CD4-positive, alpha-beta T cell (primary cell): Measurements from ENCODE around the gene NDUFB5. TPM values are rescaled to one million over a fixed set of nuclear protein-coding genes. Genes with fewer than 3 reads are reported as not detected.

Experiments
- ATAC-seq: fragments of 200-7000 bp; cut with Tn5 transposase; one replicate; pipeline ENCODE4 v1.10.0; 2022; ENCODE audit warnings: mild to moderate bottlenecking; ENCODE audit not compliant: poor library complexity
- CTCF ChIA-PET: fragments of 350-600 bp; sonication (Branson Sonifier 250); formaldehyde crosslinking; loops from one replicate; lab custom pipeline; 2021; ENCODE audit warnings: antibody characterized with exemption, inconsistent platforms; lab: Charles Lee
- POLR2A ChIA-PET: fragments of 350-600 bp; sonication (Branson Sonifier 250); formaldehyde crosslinking; loops from one replicate; lab custom pipeline; 2021; ENCODE audit warnings: antibody characterized with exemption, inconsistent platforms; lab: Charles Lee
- DNase-seq, 14 experiments: peaks; one replicate each; pipeline ENCODE4 v3.0.0-alpha.2; 2013 to 2020; ENCODE audit warnings: mixed read lengths in 2 of 14
- H3K27ac ChIP-seq, 2 donors: one replicate each; pipeline versions ENCODE4 v1.5.1 to v1.7.0; 2013; ENCODE audit warnings: low read length in 2 of 2, low read depth in 1 of 2, mild to moderate bottlenecking in 1 of 2
- H3K27me3 ChIP-seq, 2 experiments: 1 replicate in 1 of 2; 2 replicates in 1 of 2; pipeline versions ENCODE4 v1.6.1 to v1.7.0; 2013; ENCODE audit warnings: low read length in 2 of 2, control low read depth in 1 of 2, mild to moderate bottlenecking in 1 of 2, moderate library complexity in 1 of 2; ENCODE audit not compliant: insufficient read depth in 2 of 2, control insufficient read depth in 1 of 2
- H3K36me3 ChIP-seq: one replicate; pipeline ENCODE4 v1.6.1; 2013; ENCODE audit warnings: low read length, control low read depth; ENCODE audit not compliant: insufficient read depth
- H3K4me1 ChIP-seq: one replicate; pipeline ENCODE4 v1.6.1; 2013; ENCODE audit warnings: low read length, control low read depth; ENCODE audit not compliant: insufficient read depth
- H3K4me3 ChIP-seq: one replicate; pipeline ENCODE4 v1.5.1; 2013; ENCODE audit warnings: mild to moderate bottlenecking, low read length, moderate library complexity
- H3K9me3 ChIP-seq, 2 experiments: 1 replicate in 1 of 2; 2 replicates in 1 of 2; pipeline versions ENCODE4 v1.6.1 to v1.7.0; 2013; ENCODE audit warnings: low read length in 2 of 2, mild to moderate bottlenecking in 2 of 2, control low read depth in 1 of 2, moderate library complexity in 1 of 2; ENCODE audit not compliant: control insufficient read depth in 1 of 2, insufficient read depth in 1 of 2
- H3K27ac Mint-ChIP-seq: one replicate; pipeline ENCODE4 v1.8.0; 2020; ENCODE audit warnings: mixed read lengths
- H3K27me3 Mint-ChIP-seq: one replicate; pipeline ENCODE4 v1.8.0; 2021; ENCODE audit warnings: mixed read lengths
- H3K36me3 Mint-ChIP-seq: one replicate; pipeline ENCODE4 v1.8.0; 2021; ENCODE audit warnings: low read depth, mixed read lengths
- H3K4me1 Mint-ChIP-seq: one replicate; pipeline ENCODE4 v1.8.0; 2021; ENCODE audit warnings: low read depth, mixed read lengths
- H3K4me3 Mint-ChIP-seq: one replicate; pipeline ENCODE4 v1.8.0; 2020; ENCODE audit warnings: mild to moderate bottlenecking, mixed read lengths
- H3K9me3 Mint-ChIP-seq: one replicate; pipeline ENCODE4 v1.8.0; 2020; ENCODE audit warnings: mixed read lengths
- intact Hi-C, 2 experiments: fragments of 100-400 bp; cut with DNase I in 1 of 2; cut with micrococcal nuclease in 1 of 2; formaldehyde crosslinking; loops; one replicate each; pipeline versions ENCODE4 v1.15.1 to v1.9.0; 2023 to 2025; cut with DNase I, micrococcal nuclease
- total RNA-seq, 174 experiments: library from RNA in 2 of 174; stranded (reverse) in 2 of 174; gene quantifications; one replicate each; pipeline ENCODE4 v1.2.3 and lab custom pipeline; 2021 to 2026
- TF ChIP-seq, protein P1 (sequence below): fragments of 200-600 bp; IDR thresholded peaks from one replicate; pipeline ENCODE4 v1.8.0; 2022; ENCODE audit warnings: antibody characterized with exemption, mild to moderate bottlenecking

Gene NDUFB5
- total RNA-seq, 2 experiments from 2014 or later = 20.3 to 24.2 TPM

DNA sequence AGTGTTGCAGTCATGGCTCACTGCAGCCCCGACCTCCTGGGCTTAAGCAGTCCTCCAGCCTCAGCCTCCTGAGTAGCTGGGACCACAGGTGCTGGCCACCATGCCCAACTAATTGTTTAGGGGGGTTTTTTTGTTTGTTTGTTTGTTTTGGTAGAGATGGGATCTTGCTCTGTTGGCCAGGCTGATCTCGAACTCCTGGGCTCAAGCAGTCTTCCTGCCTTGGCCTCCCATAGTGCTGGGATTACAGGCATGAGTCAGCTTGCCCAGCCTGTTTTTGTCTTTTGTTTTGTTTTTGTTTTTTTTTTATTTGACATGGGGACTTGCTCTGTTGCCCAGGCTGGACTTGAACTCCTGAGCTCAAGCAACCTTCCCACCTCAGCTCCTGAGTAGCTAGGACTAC lies 17.4 kb downstream of the NDUFB5 start:
- DNase-seq (no peak), ATAC-seq (no peak)
- Histone ChIP-seq H3K27ac (no peak overlapping the region), H3K9me3 (no peaks in the 10 kb centered on the region), H3K4me3 (no peak overlapping the region), H3K36me3 (peaks cover 55% of the 10 kb centered on the region), H3K4me1 (no peaks in the 10 kb centered on the region), H3K27me3 (no peaks in the 10 kb centered on the region)
- Mint-ChIP-seq H3K27me3 (no peaks in the 10 kb centered on the region), H3K4me1 (no peaks in the 10 kb centered on the region), H3K36me3 (peaks cover 85% of the 10 kb centered on the region), H3K9me3 (no peaks in the 10 kb centered on the region), H3K4me3 (no peak overlapping the region), H3K27ac (no peak overlapping the region)
- TF ChIP-seq, protein P1, sequence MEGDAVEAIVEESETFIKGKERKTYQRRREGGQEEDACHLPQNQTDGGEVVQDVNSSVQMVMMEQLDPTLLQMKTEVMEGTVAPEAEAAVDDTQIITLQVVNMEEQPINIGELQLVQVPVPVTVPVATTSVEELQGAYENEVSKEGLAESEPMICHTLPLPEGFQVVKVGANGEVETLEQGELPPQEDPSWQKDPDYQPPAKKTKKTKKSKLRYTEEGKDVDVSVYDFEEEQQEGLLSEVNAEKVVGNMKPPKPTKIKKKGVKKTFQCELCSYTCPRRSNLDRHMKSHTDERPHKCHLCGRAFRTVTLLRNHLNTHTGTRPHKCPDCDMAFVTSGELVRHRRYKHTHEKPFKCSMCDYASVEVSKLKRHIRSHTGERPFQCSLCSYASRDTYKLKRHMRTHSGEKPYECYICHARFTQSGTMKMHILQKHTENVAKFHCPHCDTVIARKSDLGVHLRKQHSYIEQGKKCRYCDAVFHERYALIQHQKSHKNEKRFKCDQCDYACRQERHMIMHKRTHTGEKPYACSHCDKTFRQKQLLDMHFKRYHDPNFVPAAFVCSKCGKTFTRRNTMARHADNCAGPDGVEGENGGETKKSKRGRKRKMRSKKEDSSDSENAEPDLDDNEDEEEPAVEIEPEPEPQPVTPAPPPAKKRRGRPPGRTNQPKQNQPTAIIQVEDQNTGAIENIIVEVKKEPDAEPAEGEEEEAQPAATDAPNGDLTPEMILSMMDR = no peak
- ChIA-PET POLR2A (no interaction called here), CTCF (no interaction called here)
- intact Hi-C loops = no loop called here

- Histone ChIP-seq H3K36me3 (peaks cover 48% of the 10 kb centered on the region), H3K27ac (no peak overlapping the region), H3K27me3 (no peaks in the 10 kb centered on the region), H3K4me1 (no peaks in the 10 kb centered on the region), H3K4me3 (no peak overlapping the region), H3K9me3 (no peaks in the 10 kb centered on the region)
- peaks cover 64% of the 10 kb centered on the region for H3K36me3 Mint-ChIP-seq
- H3K27me3 Mint-ChIP-seq = no peaks in the 10 kb centered on the region
- intact Hi-C loops = no loop called here
- TF ChIP-seq, protein P1 = no peak
- H3K27ac Mint-ChIP-seq = no peak overlapping the region
- ChIA-PET CTCF (no interaction called here), POLR2A (no interaction called here)
- H3K4me3 Mint-ChIP-seq = no peak overlapping the region
- DNase-seq (no peak), ATAC-seq (no peak)
- no peaks in the 10 kb centered on the region for H3K9me3 Mint-ChIP-seq
- H3K4me1 Mint-ChIP-seq = no peaks in the 10 kb centered on the region
Measured at GRCh38 chr3:179624451-179624850, 19.9 kb downstream of the NDUFB5 start.

DNA sequence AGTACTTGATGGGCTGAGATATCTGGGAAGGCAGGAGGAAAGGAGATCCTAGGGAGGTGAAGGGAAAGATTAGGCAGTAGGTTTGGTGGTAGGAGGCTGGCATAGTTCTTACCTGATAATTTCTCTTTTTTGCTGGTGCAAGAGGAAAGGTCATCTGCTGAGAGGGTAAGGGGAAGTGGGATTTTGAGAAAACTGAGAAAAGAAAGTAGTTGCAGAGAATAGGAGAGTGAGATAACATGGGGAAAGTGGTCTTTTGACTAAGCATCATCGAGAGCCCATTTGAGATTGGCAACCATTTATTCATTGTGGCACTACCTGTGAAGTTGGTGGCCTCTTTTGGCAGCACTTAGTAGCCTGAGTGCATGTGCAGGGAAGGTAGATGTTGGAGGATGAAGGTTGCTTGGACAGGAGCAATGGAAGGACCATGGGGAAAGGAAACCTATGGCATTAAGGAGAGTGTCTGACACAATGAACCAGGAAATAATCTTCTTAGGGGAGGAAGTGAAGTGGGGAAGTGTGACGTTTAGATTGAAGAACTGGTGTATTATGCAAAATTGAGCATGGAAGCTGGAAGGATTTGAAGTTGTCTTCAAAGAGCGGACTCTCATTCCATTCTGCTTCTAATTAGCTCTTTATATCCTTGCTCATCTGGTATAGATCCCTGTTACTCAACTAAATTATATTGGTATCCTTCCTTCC lies 26.3 kb downstream of the NDUFB5 start:
- no peaks in the 10 kb centered on the region for H3K36me3 ChIP-seq
- H3K27ac ChIP-seq = no peak overlapping the region
- H3K9me3 Mint-ChIP-seq = no peaks in the 10 kb centered on the region
- ChIA-PET POLR2A (no interaction called here), CTCF (interaction anchor here (1.4 kb wide), 1 partner anchor 19 kb away, joined by 3 read pairs; no protein-coding TSS in a partner anchor)
- no peak overlapping the region for H3K4me3 ChIP-seq
- H3K27me3 ChIP-seq = no peaks in the 10 kb centered on the region
- intact Hi-C loops = no loop called here
- H3K9me3 ChIP-seq = no peaks in the 10 kb centered on the region
- no peak for ATAC-seq
- no peaks in the 10 kb centered on the region for H3K4me1 Mint-ChIP-seq
- no peaks in the 10 kb centered on the region for H3K27me3 Mint-ChIP-seq
- TF ChIP-seq, protein P1 = no peak
- peaks cover 1% of the 10 kb centered on the region for H3K36me3 Mint-ChIP-seq
- DNase-seq = no peak
- H3K4me3 Mint-ChIP-seq = no peak overlapping the region
- H3K4me1 ChIP-seq = no peaks in the 10 kb centered on the region
- no peak overlapping the region for H3K27ac Mint-ChIP-seq
